ENCODE results near the gene TWSG1. TPM values are rescaled to one million over a fixed set of nuclear protein-coding genes. Genes with fewer than 3 reads are reported as not detected.

TWSG1 gene
- total and polyA plus RNA-seq, 4 donors: 11.8 to 55.8 (median 21.6) TPM

DNA sequence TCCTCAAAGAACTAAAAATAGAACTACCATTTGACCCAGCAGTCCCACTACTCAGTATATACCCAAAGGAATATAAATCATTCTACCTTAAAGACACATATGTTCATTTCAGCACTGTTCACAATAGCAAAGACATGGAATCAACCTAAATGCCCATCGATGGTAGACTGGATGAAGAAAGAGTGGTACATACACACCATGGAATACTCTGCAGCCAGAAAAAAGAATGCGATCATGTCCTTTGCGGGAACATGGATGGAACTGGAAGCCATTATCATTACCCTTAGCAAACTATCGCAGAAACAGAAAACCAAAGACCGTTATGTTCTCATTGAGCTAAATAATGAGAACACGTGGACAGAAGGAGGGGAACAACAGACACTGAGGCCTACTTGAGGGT, 44.5 kb downstream of the TWSG1 start:
- Histone ChIP-seq H3K27me3 (ENCODE audit: control insufficient read depth in 3 of 3, insufficient read depth in 3 of 3, low read length in 2 of 3) (no peaks in the 10 kb centered on the region), H3K4me3 (no peak overlapping the region), H3K9me3 (ENCODE audit: control insufficient read depth in 4 of 4, insufficient read depth in 3 of 4, low read length in 3 of 4) (peaks cover 0 to 2% (median 0%) of the 10 kb centered on the region in 4 donors), H3K4me1 (ENCODE audit: control insufficient read depth in 5 of 5, insufficient read depth in 5 of 5, low read length in 5 of 5) (peaks cover 0 to 17% (median 0%) of the 10 kb centered on the region in 5 donors), H3K9ac (ENCODE audit: insufficient read depth in 1 of 2, low read length in 2 of 2) (no peak overlapping the region), H3K36me3 (ENCODE audit: control insufficient read depth in 4 of 4, insufficient read depth in 4 of 4, low read length in 4 of 4) (no peaks in the 10 kb centered on the region), H3K27ac (ENCODE audit: low read depth in 1 of 2, low read length in 1 of 2) (no peak overlapping the region)
- TF ChIP-seq, protein P1, sequence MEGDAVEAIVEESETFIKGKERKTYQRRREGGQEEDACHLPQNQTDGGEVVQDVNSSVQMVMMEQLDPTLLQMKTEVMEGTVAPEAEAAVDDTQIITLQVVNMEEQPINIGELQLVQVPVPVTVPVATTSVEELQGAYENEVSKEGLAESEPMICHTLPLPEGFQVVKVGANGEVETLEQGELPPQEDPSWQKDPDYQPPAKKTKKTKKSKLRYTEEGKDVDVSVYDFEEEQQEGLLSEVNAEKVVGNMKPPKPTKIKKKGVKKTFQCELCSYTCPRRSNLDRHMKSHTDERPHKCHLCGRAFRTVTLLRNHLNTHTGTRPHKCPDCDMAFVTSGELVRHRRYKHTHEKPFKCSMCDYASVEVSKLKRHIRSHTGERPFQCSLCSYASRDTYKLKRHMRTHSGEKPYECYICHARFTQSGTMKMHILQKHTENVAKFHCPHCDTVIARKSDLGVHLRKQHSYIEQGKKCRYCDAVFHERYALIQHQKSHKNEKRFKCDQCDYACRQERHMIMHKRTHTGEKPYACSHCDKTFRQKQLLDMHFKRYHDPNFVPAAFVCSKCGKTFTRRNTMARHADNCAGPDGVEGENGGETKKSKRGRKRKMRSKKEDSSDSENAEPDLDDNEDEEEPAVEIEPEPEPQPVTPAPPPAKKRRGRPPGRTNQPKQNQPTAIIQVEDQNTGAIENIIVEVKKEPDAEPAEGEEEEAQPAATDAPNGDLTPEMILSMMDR (IDR thresholded peaks at IDR 0.05; ENCODE audit: control extremely low read depth, extremely low read depth): no peak
- 99 to 100% methylated on average over 6 of the region's 6 CpGs for WGBS, 2 donors
- no peak for DNase-seq
- no peak for ATAC-seq (ENCODE audit: insufficient read depth, low FRiP score)

DNA sequence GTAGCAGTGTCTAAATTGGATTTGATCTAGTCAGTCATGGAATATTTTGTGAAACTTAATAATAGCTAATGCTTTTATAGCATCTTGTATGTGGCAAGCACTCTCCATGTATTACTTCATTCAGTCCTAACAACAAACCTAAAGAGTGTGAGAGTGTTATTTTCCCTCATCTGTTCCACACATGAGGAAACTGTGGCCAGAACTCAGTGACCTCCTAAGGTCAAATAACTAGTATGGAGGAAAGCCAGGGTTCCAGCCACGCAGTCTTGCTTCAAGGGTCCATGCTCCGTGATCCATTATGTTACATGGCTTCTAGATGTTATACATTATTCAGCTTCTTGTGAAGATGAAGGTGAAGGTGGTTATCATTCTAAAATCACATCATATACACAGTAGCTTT, 45.5 kb downstream of the TWSG1 start:
- ATAC-seq (ENCODE audit: insufficient read depth, low FRiP score): no peak
- DNase-seq: peak in 2 of 3 donors; percentile 40 to 61
- WGBS, 2 donors: 89 to 93% methylated on average over 2 of the region's 2 CpGs
- TF ChIP-seq, protein P1 (IDR thresholded peaks at IDR 0.05; ENCODE audit: control extremely low read depth, extremely low read depth): no peak
- Histone ChIP-seq H3K9me3 (ENCODE audit: control insufficient read depth in 4 of 4, insufficient read depth in 3 of 4, low read length in 3 of 4) (peaks cover 0 to 2% (median 0%) of the 10 kb centered on the region in 4 donors), H3K27me3 (ENCODE audit: control insufficient read depth in 3 of 3, insufficient read depth in 3 of 3, low read length in 2 of 3) (no peaks in the 10 kb centered on the region), H3K9ac (ENCODE audit: insufficient read depth in 1 of 2, low read length in 2 of 2) (peak overlapping the region in 1 of 2 donors; percentile 5), H3K4me3 (no peak overlapping the region), H3K4me1 (ENCODE audit: control insufficient read depth in 5 of 5, insufficient read depth in 5 of 5, low read length in 5 of 5) (peaks cover 0 to 17% (median 0%) of the 10 kb centered on the region in 5 donors), H3K27ac (ENCODE audit: low read depth in 1 of 2, low read length in 1 of 2) (no peak overlapping the region), H3K36me3 (ENCODE audit: control insufficient read depth in 4 of 4, insufficient read depth in 4 of 4, low read length in 4 of 4) (no peaks in the 10 kb centered on the region)

DNA sequence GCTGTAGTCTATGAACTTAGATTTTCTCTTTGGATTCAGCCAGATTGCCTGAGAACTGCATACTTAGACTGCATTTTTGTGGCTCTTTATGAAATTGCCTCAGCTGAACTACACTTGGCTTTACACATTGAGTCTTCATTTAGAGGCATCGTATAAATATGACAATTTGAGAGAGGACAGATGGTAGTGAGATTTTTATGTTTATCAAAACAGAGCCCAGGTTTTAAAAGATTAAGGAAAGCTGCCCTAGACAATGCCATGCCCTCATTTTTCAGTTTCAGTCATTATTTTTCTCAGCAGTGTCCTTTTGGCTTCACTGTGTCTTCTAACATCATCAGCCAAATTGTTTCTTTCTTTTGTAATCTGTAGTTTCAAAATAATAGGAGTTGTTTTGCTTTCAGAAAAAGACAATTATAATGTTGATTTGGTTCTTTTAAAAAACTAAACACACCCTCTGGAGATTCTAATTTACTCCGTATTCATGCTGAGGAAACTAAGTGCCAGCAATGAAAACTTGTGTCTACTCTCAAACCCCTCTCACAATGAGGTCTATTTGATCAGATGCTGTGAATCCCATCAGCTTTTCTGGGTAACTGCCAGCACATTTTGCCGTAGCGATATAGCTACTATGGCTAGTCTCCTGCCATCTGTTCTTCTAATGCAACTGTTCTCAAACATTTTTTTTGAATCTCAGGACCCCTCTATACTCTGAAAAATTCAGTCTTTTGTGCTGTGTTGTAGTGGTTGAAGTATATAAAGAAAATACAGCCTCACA, 46.2 kb downstream of the TWSG1 start:
- Histone ChIP-seq H3K9me3 (ENCODE audit: control insufficient read depth in 4 of 4, insufficient read depth in 3 of 4, low read length in 3 of 4) (no peaks in the 10 kb centered on the region), H3K27ac (ENCODE audit: low read depth in 1 of 2, low read length in 1 of 2) (no peak overlapping the region), H3K9ac (ENCODE audit: insufficient read depth in 1 of 2, low read length in 2 of 2) (peak overlapping the region in 1 of 2 donors; percentile 5), H3K36me3 (ENCODE audit: control insufficient read depth in 4 of 4, insufficient read depth in 4 of 4, low read length in 4 of 4) (no peaks in the 10 kb centered on the region), H3K4me1 (ENCODE audit: control insufficient read depth in 5 of 5, insufficient read depth in 5 of 5, low read length in 5 of 5) (peaks cover 0 to 17% (median 0%) of the 10 kb centered on the region in 5 donors), H3K27me3 (ENCODE audit: control insufficient read depth in 3 of 3, insufficient read depth in 3 of 3, low read length in 2 of 3) (no peaks in the 10 kb centered on the region), H3K4me3 (no peak overlapping the region)
- ATAC-seq (ENCODE audit: insufficient read depth, low FRiP score) (no peak), DNase-seq (peak; percentile 80 to 92 (median 90))
- WGBS, 2 donors: 77 to 87% methylated on average over 4 of the region's 4 CpGs
- TF ChIP-seq, protein P1 (IDR thresholded peaks at IDR 0.05; ENCODE audit: control extremely low read depth, extremely low read depth): no peak

Measured in lung (tissue), 12 donors.